K562 (cell line): ENCODE results near the gene TSSK2. TPM values are rescaled to one million over a fixed set of nuclear protein-coding genes. Genes with fewer than 3 reads are reported as not detected.
A peak's percentile ranks its signal among the peaks of the same experiment; 100 is the strongest.

ENCODE experiments used
- ARHGAP35 ChIP-seq: fragments of 450-650 bp; IDR thresholded peaks from 2 replicates; pipeline ENCODE4 v1.6.1; 2018; ENCODE audit not compliant: partially characterized antibody
- ASH1L ChIP-seq: fragments of 450-650 bp; IDR thresholded peaks from 2 replicates; pipeline ENCODE4 v1.6.1; 2018; ENCODE audit warnings: borderline replicate concordance, mild to moderate bottlenecking, low read depth; ENCODE audit not compliant: partially characterized antibody
- DMBX1 ChIP-seq: fragments of 250-450 bp; sonication (Bioruptor Pico); IDR thresholded peaks from 2 replicates; pipeline ENCODE4 v1.8.0; 2022; ENCODE audit warnings: inconsistent platforms, mild to moderate bottlenecking, moderate library complexity, borderline replicate concordance
- DPF2 ChIP-seq: fragments of 450-650 bp; IDR thresholded peaks from 2 replicates; pipeline ENCODE4 v1.6.1; 2016
- ETS1 ChIP-seq: conservative IDR thresholded peaks from 2 replicates; pipeline ENCODE4 v1.6.1; 2011; ENCODE audit warnings: low read depth, mild to moderate bottlenecking, low read length; ENCODE audit not compliant: control insufficient read depth
- GTF2F1 ChIP-seq: IDR thresholded peaks from 2 replicates; pipeline ENCODE4 v1.6.1; 2011; ENCODE audit warnings: low read depth, low read length, improper control_type of control experiment
- MBD2 ChIP-seq: sonication (generic); IDR thresholded peaks from 2 replicates; pipeline ENCODE4 v1.6.1; 2016; ENCODE audit warnings: low read depth, borderline replicate concordance
- MTF1 ChIP-seq: fragments of 250-450 bp; sonication (Bioruptor Pico); IDR thresholded peaks from 2 replicates; pipeline ENCODE4 v1.9.0; 2021; ENCODE audit warnings: moderate library complexity, mild to moderate bottlenecking, inconsistent platforms, borderline replicate concordance
- MYNN ChIP-seq, 2 experiments: sonication (generic); formaldehyde crosslinking in 1 of 2; IDR thresholded peaks; 2 replicates each; pipeline versions ENCODE4 v1.5.0 to v1.6.1; 2016 to 2020; ENCODE audit warnings: antibody characterized with exemption in 1 of 2, missing genetic modification reagents in 1 of 2
- NCOA4 ChIP-seq: fragments of 450-650 bp; IDR thresholded peaks from 2 replicates; pipeline ENCODE4 v1.6.1; 2018; ENCODE audit warnings: mild to moderate bottlenecking; ENCODE audit not compliant: partially characterized antibody
- RFX7 ChIP-seq: fragments of 250-450 bp; sonication (Bioruptor Pico); IDR thresholded peaks from 2 replicates; pipeline ENCODE4 v1.5.1; 2021; ENCODE audit warnings: mild to moderate bottlenecking
- SIN3A ChIP-seq, 2 experiments: fragments of 150-350 bp in 1 of 2; IDR thresholded peaks; 2 replicates each; pipeline ENCODE4 v1.6.1; 2011 to 2016; ENCODE audit warnings: borderline replicate concordance in 2 of 2, low read depth in 2 of 2, low read length in 2 of 2, mild to moderate bottlenecking in 2 of 2, moderate library complexity in 2 of 2; ENCODE audit not compliant: control insufficient read depth in 1 of 2
- SMAD1 ChIP-seq: fragments of 150-350 bp; IDR thresholded peaks from 2 replicates; pipeline ENCODE4 v1.6.1; 2014; ENCODE audit warnings: low read length, low read depth; ENCODE audit not compliant: partially characterized antibody
- SMARCA5 ChIP-seq: fragments of 450-650 bp; IDR thresholded peaks from 2 replicates; pipeline ENCODE4 v1.6.1; 2016
- TCF7L2 ChIP-seq: fragments of 150-350 bp; IDR thresholded peaks from 2 replicates; pipeline ENCODE4 v1.6.1; 2016; ENCODE audit warnings: low read depth, mild to moderate bottlenecking, low read length, moderate library complexity
- ZNF12 ChIP-seq: sonication (generic); formaldehyde crosslinking; IDR thresholded peaks from 2 replicates; pipeline ENCODE4 v1.4.0; 2020; ENCODE audit warnings: mild to moderate bottlenecking, missing genetic modification reagents
- polyA plus RNA-seq, 8 experiments: library from polyadenylated mRNA; depleted of rRNA in 4 of 8; stranded (reverse) in 5 of 8; unstranded in 3 of 8; fragments of >200 nt; fragmentation: Nextera tagmentation in 2 of 8; fragmentation: Illumina TruSeq in 1 of 8; extraction: Ambion mirVana in 2 of 8; extraction: Trizol in 1 of 8; gene quantifications; 2 replicates each; pipeline versions ENCODE4 v1.2.1 to v1.2.3, GENCODE V29; 2011 to 2014; ENCODE audit warnings: inconsistent platforms in 1 of 8, missing spikeins in 1 of 8
- total RNA-seq, 7 experiments: library from RNA; depleted of rRNA in 6 of 7; stranded (reverse); fragments of >200 nt in 6 of 7; fragmentation: Illumina TruSeq in 2 of 7; extraction: Trizol in 2 of 7; gene quantifications; 2 replicates each; pipeline versions ENCODE4 v1.2.1 to v1.2.3, GENCODE V29; 2011 to 2021; ENCODE audit warnings: low replicate concordance in 1 of 7
- TF ChIP-seq, protein P1 (sequence below): sonication (generic); formaldehyde crosslinking; IDR thresholded peaks from 2 replicates; pipeline ENCODE4 v1.8.0; 2023; ENCODE audit warnings: missing genetic modification reagents, mild to moderate bottlenecking, borderline replicate concordance
- TF ChIP-seq, protein P2 (sequence below): fragments of 250-450 bp; sonication (Bioruptor Pico); IDR thresholded peaks from 2 replicates; pipeline ENCODE4 v1.4.0; 2020
- TF ChIP-seq, protein P3 (sequence below): fragments of 450-650 bp; IDR thresholded peaks from 2 replicates; pipeline ENCODE4 v1.6.1; 2016

The TSSK2 gene
- total and polyA plus RNA-seq, 9 of the 15 experiments (the other 6 are each of a cell fraction or from before 2014, with no cell fraction given): 0.04 TPM; not detected in 8

GRCh38 chr22:19143967-19144400, 12.9 kb downstream of the TSSK2 start (continued):
- TF ChIP-seq NCOA4 (peak; percentile 44), SMAD1 (peak; percentile 2), RFX7 (CRISPR knock-in tag) (no peak), MTF1 (no peak), ASH1L (no peak), MYNN (IDR thresholded peaks at IDR 0.05) (no peak), MYNN (CRISPR knock-in tag; IDR thresholded peaks at IDR 0.05) (no peak), MBD2 (no peak), ZNF12 (CRISPR knock-in tag) (no peak), ARHGAP35 (peak; percentile 70), SMARCA5 (peak; percentile 68), SIN3A (IDR thresholded peaks at IDR 0.05; ENCODE audit: borderline replicate concordance in 2 of 2, control insufficient read depth in 1 of 2, low read depth in 2 of 2, low read length in 2 of 2) (peak in 1 of 2 experiments; percentile 65; a peak in 1 of 4 replicates), TCF7L2 (no peak), ETS1 (peak; percentile 56; the same call in 1 of the 2 replicates), GTF2F1 (no peak), DMBX1 (no peak), DPF2 (0 out of 2 replicates have a peak, but pooled peaks have one; percentile 21)
- TF ChIP-seq, protein P1, sequence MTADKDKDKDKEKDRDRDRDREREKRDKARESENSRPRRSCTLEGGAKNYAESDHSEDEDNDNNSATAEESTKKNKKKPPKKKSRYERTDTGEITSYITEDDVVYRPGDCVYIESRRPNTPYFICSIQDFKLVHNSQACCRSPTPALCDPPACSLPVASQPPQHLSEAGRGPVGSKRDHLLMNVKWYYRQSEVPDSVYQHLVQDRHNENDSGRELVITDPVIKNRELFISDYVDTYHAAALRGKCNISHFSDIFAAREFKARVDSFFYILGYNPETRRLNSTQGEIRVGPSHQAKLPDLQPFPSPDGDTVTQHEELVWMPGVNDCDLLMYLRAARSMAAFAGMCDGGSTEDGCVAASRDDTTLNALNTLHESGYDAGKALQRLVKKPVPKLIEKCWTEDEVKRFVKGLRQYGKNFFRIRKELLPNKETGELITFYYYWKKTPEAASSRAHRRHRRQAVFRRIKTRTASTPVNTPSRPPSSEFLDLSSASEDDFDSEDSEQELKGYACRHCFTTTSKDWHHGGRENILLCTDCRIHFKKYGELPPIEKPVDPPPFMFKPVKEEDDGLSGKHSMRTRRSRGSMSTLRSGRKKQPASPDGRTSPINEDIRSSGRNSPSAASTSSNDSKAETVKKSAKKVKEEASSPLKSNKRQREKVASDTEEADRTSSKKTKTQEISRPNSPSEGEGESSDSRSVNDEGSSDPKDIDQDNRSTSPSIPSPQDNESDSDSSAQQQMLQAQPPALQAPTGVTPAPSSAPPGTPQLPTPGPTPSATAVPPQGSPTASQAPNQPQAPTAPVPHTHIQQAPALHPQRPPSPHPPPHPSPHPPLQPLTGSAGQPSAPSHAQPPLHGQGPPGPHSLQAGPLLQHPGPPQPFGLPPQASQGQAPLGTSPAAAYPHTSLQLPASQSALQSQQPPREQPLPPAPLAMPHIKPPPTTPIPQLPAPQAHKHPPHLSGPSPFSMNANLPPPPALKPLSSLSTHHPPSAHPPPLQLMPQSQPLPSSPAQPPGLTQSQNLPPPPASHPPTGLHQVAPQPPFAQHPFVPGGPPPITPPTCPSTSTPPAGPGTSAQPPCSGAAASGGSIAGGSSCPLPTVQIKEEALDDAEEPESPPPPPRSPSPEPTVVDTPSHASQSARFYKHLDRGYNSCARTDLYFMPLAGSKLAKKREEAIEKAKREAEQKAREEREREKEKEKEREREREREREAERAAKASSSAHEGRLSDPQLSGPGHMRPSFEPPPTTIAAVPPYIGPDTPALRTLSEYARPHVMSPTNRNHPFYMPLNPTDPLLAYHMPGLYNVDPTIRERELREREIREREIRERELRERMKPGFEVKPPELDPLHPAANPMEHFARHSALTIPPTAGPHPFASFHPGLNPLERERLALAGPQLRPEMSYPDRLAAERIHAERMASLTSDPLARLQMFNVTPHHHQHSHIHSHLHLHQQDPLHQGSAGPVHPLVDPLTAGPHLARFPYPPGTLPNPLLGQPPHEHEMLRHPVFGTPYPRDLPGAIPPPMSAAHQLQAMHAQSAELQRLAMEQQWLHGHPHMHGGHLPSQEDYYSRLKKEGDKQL (CRISPR knock-in tag): no peak
- TF ChIP-seq, protein P2, sequence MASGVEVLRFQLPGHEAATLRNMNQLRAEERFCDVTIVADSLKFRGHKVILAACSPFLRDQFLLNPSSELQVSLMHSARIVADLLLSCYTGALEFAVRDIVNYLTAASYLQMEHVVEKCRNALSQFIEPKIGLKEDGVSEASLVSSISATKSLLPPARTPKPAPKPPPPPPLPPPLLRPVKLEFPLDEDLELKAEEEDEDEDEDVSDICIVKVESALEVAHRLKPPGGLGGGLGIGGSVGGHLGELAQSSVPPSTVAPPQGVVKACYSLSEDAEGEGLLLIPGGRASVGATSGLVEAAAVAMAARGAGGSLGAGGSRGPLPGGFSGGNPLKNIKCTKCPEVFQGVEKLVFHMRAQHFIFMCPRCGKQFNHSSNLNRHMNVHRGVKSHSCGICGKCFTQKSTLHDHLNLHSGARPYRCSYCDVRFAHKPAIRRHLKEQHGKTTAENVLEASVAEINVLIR (CRISPR knock-in tag): no peak
- TF ChIP-seq, protein P3, sequence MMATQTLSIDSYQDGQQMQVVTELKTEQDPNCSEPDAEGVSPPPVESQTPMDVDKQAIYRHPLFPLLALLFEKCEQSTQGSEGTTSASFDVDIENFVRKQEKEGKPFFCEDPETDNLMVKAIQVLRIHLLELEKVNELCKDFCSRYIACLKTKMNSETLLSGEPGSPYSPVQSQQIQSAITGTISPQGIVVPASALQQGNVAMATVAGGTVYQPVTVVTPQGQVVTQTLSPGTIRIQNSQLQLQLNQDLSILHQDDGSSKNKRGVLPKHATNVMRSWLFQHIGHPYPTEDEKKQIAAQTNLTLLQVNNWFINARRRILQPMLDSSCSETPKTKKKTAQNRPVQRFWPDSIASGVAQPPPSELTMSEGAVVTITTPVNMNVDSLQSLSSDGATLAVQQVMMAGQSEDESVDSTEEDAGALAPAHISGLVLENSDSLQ: 0 out of 2 replicates have a peak, but pooled peaks have one; percentile 7
